Measurements from ENCODE around the gene TMEM238.
"Not testable (repeated sequence)": the region's sequence is repeated elsewhere in the genome, so short reads cannot be mapped to it uniquely, and the experiment has no call there.

The TMEM238 gene

DNA sequence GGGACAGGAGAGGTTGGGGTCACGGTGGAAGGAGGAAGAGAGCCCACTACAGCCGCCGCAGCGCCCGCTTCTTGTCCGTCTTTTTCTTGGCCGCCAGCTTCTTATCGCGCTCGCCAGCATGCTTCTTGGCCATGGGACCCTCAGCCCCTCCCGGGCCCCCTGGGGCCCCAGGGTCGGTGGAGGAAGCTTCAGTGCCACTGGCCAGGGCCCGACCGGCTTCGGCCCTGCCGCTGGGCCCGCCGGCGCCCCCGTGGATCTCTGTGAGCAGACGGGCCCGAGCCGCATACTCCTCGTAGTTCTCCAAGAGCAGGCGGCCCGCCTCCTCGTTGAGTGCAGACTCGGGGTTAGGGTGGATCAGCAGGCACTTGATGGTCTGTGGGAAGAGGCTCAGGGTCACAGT, 17.3 kb upstream of the TMEM238 start:
- not testable (repeated sequence) for DNase-seq (ENCODE audit: low read depth, low spot score)

DNA sequence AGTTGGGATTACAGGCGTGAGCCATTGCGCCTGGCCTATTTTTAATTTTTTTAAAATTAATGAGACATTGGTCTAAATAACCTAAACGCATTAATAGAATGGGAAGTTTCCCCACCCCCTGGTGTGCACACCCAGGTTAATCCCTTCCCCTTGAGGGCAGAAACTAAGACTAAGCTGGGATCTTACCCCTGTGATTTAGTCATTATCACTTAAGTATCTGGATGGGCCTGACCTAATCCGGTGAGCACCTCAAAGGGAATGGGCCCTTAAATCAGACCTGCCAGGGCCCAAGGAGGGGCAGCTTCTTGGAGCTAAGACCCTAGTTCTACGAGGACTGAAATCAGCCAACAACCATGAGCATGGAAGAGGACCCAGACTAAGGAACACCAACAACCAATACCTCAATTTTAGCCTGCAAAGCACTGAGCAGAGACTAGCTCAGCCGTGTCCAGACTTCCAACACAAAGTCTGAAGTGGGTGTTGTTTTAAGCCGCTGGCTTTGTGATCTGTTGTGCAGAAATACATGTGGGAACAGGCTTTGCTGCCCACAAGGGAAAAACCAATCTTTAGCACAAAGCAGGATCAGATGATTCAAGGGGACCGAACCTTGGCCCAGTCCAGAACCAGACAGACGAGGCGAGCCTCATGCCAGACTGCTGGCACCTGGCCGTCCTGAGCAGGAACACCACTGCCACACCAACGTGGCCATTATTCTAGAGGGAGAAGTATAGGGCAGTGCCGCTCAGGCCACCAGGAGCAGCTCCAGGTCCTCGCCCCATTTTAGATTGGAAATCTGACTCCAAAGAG, 16.4 kb upstream of the TMEM238 start:
- DNase-seq (ENCODE audit: low read depth, low spot score) = no peak

DNA sequence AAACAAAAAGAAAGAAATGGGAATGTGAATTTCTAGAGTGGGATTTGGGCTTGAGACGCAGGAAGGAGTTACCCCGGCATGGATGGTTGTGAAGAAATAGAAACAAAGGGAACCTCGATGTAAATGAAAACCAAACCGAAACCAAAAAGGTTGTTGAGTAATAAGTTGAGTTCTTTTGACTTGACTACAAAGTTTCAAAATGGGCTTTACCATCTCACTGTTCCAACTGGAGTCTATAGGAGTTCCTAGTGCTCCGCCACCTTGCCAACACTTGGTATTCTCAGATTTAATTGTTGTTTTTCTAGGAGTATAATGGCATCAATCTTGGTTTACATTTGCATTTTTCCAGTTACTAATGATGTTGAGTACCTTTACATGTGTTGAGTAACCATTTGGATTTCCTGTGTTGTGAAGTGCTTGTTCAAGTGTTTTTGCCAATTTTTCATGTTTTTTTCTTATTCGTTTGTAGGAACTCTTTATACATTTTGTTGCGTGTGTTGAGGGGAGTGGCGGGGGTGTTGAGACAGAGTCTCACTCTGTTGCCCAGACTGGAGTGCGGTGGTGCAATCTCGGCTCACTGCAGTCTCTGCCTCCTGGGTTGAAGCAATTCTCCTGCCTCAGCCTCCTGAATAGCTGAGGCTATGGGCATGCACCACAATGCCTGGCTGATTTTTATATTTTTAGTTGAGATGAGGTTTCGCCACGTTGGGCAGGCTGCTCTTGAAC, 14.3 kb upstream of the TMEM238 start:
- no peak for DNase-seq (ENCODE audit: low read depth, low spot score)

DNA sequence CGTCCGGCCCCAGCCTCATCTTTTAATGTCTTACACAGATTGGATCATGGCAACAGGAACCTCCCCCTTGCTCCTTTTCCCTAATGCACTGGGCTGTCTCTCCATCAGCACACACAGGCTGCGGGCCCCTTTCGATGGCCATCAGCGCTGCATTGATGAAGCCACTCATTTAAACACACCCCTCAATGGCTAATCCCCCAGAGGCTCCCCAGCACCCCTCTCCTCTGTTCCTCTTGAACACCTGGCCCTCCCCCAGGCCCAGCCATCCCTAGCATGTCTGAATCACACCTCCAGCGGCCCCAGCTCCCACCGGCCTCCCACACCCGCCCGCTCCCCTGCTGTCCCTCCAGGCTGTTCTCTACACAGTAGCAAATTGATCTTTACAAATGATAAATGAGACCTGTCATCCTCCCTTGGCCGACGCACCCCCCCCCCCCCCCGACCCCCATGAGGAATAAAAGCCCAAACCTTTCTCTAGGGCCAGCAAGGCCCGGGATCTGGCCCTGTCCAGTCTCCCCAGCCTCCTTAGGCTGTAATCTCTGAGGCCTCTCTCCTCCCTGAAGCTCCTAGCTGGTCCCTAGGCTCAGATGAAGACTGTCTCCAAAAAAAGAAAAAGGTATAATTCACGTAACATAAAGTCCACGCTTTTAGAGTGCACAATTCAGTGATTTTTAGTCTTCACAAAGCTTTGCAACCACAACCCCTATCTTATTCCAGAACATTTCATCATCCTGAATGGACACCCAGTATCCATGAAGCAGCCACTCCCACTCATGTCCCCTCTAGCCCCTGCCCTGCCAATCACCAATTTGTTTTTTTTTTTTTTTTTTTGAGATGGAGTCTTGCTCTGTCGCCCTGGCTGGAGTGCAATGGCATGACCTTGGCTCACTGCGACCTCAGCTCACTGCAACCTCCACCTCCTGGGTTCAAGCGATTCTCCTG, 9.0 kb upstream of the TMEM238 start:
- no peak for DNase-seq (ENCODE audit: low read depth, low spot score)

DNA sequence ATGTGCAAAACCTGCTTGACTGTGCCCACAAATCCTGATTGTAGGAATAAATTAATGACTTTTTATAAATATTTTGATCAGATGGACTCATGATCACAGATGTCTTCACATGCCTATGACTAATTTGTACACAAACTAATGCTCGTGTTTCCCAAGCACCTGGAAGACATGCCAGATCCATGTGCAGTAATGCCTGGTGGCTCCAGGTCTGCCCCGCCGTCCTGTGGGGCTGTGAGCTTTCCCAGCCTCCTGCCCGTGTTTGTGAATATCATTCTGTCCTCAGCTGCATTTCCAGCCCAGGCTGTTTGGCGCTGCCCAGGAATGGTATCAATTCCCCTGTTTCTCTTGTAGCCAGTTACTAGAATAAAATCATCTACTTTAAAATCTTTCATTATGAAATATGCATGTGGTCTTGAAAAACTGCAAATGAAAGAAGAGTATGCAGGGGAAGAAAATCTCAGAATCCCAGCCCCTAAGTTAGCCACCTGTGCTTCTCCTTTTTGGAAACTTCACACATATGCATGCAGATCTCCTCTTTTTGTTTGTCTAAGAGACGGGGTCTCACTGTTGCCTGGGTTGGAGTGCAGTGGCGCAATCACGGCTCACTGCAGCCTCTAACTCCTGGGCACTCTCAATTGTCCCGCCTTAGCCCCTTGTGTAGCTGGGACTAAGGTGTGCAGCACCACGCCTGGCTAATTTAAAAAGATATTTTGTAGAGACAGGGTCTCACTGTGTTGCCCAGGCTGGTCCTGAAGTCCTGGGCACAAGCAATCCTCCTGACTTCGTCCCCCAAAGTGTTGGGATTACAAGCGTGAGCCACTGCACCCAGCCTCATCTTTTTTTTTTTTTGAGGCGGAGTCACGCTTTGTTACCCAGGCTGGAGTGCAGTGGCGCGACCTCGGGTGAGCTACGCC, 7.9 kb upstream of the TMEM238 start:
- no peak for DNase-seq (ENCODE audit: low read depth, low spot score)

DNA sequence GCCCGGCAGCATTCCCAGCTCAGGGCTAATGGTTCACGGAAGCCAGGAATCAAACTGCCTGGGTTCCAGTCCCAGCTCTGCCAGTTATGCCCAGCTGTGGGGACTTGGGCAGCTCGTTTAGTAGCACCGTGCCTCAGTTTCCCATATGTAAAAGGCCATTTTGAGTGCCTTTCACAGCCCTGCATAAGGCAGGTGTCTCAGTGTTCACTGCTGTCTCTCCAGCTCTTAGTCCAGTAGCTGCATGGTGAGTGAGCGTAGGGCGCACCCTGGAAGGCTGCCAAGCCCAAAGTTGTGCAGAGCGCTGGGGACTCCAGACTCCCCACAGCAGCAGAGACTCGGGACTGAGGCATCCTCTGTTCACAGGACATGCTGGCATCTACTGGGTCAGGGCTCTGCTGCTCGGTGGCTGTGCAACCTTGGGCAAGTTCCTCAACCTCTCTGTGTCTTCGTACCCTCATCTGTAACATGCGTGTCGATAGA, 7.1 kb upstream of the TMEM238 start:
- no peak for DNase-seq (ENCODE audit: low read depth, low spot score)

DNA sequence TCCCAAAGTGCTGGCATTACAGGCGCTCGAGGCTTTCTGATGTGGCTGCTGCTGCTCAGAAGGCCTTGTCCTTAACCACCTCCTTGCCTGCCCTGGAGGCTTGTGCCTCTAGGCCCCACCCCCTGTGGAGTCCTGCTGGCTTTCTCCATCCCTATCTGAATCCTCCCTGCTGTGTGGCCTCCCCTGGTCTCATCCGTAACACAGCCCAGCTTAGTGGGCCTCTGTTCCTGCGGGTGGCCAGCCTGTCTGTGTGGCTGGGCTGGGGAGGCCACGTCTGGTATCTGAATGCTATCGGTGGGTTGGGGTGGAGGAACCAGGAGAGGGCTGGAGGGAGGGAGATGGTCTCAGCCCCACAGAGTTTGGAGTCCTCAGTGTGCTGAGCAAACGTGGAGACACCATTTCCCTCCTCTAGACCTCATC, 6.4 kb upstream of the TMEM238 start:
- no peak for DNase-seq (ENCODE audit: low read depth, low spot score)

DNA sequence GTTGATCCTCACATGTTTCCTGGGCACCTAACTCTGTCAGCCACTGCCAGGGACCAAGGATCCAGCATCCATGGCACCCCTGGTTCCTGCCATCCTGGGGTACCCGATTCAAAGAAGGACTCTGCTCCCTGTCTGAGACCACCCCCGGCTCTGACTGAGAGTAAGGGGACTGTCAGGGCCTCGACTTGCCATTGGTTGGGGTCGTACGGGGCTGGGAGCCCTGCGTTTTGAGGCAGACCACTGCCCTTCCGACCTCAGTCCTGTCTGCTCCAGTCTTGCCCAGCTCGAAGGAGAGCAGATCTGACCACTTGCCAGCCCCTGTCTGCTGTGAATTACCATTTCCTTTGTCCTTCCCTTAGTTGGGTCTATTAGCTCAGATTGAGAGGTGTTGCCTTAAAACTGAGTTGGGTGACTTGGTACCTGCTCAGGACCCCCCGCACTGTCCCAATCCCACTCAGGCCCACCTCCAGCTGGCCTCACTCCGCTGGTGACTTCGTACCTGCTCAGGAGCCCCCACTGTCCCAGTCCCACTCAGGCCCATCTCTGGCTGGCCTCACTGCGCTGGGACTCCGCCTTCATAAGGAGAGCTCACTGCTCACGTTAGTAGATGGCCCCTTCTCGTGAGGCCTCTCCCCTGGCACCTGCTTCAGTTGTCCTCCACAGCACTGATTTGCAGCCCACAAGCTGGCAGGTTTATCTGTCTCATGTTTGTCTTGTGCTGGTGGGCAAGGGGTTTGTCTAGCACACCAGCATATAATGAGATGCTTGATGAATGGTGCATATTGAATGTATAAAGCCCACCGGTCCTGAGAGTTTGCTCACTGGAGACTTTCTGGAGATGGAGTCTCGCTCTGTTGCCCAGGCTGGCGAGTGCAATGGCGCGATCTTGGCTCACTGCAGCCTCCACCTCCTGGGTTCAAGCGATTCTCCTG, 5.6 kb upstream of the TMEM238 start:
- no peak for DNase-seq (ENCODE audit: low read depth, low spot score)

DNA sequence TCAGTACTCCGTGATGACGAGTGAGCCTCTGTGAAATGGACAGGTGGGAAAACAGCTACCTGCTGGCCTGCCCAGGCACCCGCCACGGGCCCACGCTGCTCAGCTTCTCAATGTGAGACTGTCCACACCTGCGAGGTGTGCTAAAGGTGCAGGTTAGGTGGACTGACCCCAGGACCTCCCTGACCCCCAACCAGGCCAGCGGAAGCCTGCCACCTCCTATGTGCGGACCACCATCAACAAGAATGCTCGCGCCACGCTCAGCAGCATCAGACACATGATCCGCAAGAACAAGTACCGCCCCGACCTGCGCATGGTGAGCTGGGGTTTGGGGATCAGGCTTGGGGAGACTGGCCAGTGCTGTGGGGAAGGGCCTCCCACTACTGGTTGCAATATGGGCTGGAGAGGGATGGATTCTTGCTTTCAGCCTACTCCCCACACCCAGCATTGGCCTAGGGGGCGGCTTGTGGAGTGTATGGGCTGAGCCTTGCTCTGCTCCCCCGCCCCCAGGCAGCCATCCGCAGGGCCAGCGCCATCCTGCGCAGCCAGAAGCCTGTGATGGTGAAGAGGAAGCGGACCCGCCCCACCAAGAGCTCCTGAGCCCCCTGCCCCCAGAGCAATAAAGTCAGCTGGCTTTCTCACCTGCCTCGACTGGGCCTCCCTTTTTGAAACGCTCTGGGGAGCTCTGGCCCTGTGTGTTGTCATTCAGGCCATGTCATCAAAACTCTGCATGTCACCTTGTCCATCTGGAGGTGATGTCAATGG, 3.8 kb upstream of the TMEM238 start:
- DNase-seq (ENCODE audit: low read depth, low spot score) = no peak

DNA sequence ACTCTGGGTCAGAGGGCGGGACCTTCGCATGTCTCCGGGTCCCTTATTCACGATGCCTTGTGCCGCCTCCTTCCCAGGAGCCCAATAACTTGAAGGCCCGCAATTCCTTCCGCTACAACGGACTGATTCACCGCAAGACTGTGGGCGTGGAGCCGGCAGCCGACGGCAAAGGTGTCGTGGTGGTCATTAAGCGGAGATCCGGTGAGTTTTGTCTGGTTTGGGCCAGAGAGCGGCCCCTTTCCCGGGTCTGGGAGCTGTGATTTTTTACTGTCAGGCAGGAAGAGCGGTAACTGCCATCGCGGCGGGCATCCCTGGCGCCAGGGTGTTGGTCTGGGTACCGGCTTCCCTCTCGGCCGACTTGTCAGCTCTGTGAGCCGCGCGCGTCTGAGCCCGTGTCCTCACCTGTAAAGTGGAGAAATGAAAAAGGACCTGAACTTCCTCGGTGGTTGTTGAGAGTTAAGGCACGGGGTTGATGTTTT, 2.4 kb upstream of the TMEM238 start:
- no peak for DNase-seq (ENCODE audit: low read depth, low spot score)

DNA sequence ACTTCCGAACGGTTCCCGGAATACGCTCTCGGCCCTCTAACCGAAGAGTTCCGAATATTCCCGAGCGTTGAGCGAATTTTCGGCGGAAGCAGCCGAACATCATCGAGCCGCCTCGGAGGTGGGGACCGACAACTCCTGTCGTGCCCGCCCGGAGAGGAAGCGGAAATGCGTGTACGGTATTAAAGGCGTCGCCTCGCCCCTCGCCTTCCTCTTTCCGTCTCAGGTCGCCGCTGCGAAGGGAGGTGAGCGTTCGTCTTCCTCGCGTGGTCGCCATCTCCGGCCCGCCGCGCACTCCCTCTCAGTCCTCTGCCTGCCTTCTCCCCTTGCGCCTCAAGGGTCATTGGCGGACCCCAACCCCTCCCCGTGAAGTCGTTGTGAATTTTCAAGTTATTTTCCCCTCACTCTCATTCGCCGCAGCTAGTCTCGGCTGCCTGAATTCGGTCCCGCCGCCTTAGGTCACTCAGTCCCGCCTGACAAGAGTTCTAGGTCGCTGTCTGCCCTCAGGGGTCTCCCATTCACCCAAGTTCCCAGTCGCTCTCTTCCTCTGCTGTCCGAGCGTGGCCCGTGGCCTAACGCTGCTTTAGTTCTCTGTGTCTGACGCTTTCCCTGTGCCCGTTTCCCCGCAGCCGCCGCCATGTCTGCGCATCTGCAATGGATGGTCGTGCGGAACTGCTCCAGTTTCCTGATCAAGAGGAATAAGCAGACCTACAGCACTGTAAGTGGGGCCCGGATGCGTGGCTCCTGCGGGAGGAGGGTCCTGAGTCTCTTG, 1.8 kb upstream of the TMEM238 start, which contains the start of gene RPL28:
Gene RPL28, plus strand, starts transcription at position 209 of the 769 bp plus-strand sequence. Its CDS starts 426 bp downstream, at position 635.
- DNase-seq (ENCODE audit: low read depth, low spot score) = peak; percentile 97

DNA sequence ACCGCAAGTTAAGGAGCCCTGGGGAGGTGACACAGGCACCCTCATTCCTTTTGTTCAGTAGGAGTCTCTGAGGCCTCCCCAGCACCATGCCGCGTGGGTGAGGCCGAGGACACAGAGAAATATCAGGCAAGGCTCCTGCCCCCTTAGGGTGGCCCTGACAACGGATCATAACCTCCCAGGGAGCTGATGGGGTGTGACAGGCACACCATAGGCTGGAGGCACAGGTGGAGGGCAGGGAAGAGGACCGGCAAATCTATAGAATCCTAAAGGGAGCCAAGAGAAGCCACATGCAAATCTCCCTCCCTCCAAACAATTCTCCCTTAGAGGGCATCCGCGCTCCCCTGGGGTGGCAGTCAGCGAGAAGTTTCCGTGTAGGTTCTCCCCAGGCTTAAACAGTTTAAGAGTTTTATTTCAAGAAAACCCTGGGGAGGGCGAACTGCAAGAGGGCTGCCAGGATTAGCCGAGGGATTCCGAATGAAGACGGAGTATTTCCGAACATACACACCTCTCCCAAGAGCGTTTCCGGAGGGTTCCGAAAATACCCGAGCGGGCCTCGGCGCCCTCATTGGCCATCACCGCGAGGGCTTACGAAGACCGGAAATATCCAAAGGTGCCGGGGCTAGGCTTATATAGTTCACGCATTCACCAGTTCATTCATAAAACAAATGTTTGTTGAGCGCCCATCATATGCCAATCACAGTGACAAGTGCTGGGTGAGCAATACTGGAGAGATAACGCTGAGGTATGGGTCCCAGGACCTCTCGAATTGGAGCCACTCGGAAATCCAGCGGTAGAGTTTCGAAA, 1.0 kb upstream of the TMEM238 start:
- no peak for DNase-seq (ENCODE audit: low read depth, low spot score)

DNA sequence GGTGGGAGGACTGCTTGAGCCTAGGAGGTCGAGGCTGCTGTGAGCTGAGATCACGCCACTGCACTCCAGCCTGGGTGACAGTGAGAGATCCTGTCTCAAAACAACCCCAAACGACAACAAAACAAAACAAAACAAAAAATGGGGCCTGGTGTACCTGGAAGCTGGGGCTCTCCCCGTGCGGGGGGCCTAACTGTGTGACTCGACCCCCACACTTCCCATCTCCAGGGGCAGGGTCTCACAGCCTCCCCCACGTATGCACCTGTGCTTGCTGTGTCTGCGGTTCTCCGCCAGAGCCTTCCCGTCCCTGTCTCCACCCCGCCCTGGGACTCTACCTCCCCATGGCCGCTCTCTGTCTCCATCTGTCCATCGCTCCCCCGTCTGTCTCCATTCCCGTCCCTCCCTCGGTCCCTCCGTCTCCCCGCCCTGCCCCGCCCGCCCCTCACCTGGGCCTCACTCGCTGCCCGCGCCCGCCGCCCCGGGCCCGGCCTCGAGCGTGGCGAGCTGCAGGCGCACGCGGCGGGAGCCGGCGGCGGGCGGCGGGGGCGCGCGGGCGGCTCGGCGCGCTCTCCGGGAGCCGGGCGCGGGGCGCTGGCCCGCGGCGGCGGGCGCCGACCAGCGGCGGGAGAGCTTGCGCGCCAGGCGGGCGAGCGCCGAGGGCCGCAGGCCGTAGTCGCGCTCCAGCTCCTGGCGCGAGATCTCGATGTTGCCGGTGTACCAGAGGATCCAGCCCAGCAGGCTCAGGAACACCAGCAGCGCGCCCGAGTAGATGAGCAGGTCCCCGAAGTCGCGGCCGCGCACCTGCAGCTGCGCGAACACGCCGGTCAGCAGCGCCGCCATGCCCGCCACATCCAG, 587 bp downstream of the TMEM238 start:
- DNase-seq (ENCODE audit: low read depth, low spot score) = no peak

DNA sequence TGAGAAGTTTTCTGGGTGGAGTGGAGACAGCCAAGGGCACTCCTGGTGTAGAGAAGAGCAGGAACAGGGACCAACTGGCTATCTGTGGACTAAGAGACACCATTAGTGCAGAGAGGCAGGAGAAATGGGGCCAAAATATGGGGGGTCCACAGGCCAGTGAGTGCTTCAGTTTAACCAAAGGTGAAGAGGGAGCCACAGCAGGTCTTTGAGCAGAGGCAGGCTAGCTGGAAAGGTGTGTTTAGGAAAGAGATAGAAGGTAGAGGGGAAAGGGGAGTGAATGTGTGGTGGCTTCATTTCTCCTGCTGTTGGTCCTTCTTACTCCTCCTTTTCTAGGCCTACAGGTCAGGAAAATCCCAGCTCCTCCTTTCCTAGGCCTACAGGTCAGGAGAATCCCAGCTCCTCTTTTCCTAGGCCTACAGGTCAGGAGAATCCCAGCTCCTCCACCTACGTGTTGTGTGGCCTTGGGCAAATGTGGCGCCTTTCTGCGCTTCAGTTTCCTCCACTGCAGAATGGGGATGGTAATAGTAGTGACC, 1.5 kb downstream of the TMEM238 start:
- no peak for DNase-seq (ENCODE audit: low read depth, low spot score)

DNA sequence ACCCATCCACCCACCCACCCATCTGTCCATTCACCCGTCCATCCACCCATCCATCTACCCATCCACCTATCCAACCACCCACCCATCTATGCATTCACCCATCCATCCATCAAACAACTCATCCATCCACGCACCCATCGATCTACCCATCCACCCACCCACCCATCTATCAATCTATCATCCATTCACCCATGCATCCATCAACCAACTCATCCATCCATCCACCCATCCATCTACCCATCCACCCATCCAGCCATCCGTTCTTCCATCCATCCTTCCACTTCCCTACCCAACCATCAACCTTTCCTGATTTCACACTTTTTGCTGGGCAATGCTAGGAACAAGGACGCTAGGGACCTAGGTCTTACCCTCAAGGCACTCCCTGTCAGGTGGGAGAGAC, 2.1 kb downstream of the TMEM238 start:
- no peak for DNase-seq (ENCODE audit: low read depth, low spot score)

DNA sequence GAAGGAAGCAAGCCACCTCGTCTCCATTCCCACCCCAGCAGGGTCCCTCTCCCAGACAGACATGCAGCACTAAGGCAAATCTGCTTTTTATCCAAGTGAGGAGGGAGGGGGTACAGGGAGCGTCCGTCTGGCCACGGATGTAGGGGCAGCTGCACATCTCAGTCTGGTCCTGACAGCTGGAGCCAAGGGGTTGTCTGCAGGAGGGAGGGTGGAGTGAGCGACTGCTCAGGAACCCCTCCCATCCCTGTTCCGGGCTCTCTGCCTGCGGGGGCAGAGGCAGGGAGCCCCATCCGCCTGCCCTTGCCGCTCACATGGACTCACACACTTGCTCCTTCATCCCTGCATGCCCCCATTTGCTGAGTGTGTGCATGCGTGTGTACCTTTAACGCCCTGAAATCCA, 4.9 kb downstream of the TMEM238 start:
- DNase-seq (ENCODE audit: low read depth, low spot score) = no peak
